GM12878 (cell line): ENCODE data around the gene PCDHGA6. TPM values are rescaled to one million over a fixed set of nuclear protein-coding genes. Genes with fewer than 3 reads are reported as not detected.

ENCODE experiments used
- ATAC-seq: fragments of 200-7000 bp; cut with Tn5 transposase; 3 replicates; pipeline ENCODE4 v1.9.1; 2020; ENCODE audit warnings: mild to moderate bottlenecking, moderate library complexity
- BruUV-seq: library from RNA; stranded (reverse); fragments of 400-500 nt; replicated peaks from 2 replicates; lab custom pipeline; 2021; lab: Mats Ljungman, UMichigan
- CTCF ChIA-PET: fragments of 300-600 bp; sonication (Branson Sonifier 250); formaldehyde crosslinking; extraction: SDS; loops from one replicate; lab custom pipeline; 2021; ENCODE audit warnings: inconsistent platforms; lab: Yijun Ruan, JAX
- POLR2A ChIA-PET: fragments of 350-600 bp; formaldehyde crosslinking; extraction: SDS; loops from one replicate; lab custom pipeline; 2021; ENCODE audit warnings: inconsistent platforms; lab: Charles Lee
- RAD21 ChIA-PET: fragments of 300-600 bp; sonication (Branson Sonifier 250); formaldehyde crosslinking; loops from one replicate; lab custom pipeline; 2023; ENCODE audit warnings: antibody characterized with exemption; ENCODE audit not compliant: unreplicated experiment; lab: Charles Lee
- SMC1A ChIA-PET: fragments of 300-600 bp; sonication (Branson Sonifier 250); formaldehyde crosslinking; loops from one replicate; lab custom pipeline; 2023; ENCODE audit not compliant: unreplicated experiment, uncharacterized antibody; lab: Charles Lee
- DNase-seq: peaks from one replicate; pipeline ENCODE4 v3.0.0-alpha.2; 2011; ENCODE audit warnings: low read depth, low spot score
- FAIRE-seq: peaks from 3 replicates; lab custom pipeline; 2011; peaks lifted over from hg19 to GRCh38; lab: Jason Lieb, UNC
- H2AFZ ChIP-seq: 2 replicates; pipeline ENCODE4 v1.6.0; 2011; ENCODE audit warnings: low read depth, low read length, control low read depth; ENCODE audit not compliant: control insufficient read depth
- H3K27ac ChIP-seq: 2 replicates; pipeline ENCODE4 v1.5.1; 2011; ENCODE audit warnings: control low read depth; ENCODE audit not compliant: control insufficient read depth, insufficient read depth
- H3K27me3 ChIP-seq, 2 experiments: replicated peaks in 1 of 2; 2 replicates each; pipeline versions ENCODE4 v1.6.0 to v1.6.1; 2011; ENCODE audit warnings: low read length in 1 of 2; ENCODE audit not compliant: control insufficient read depth in 2 of 2, insufficient read depth in 2 of 2
- H3K36me3 ChIP-seq, 2 experiments: 2 replicates each; pipeline ENCODE4 v1.5.1; 2011; ENCODE audit warnings: low read length in 1 of 2; ENCODE audit not compliant: control insufficient read depth in 2 of 2, insufficient read depth in 2 of 2
- H3K4me1 ChIP-seq: 2 replicates; pipeline ENCODE4 v1.6.1; 2011; ENCODE audit warnings: mild to moderate bottlenecking, low read length, moderate library complexity, mixed read lengths; ENCODE audit not compliant: control insufficient read depth, insufficient read depth
- H3K4me2 ChIP-seq: 2 replicates; pipeline ENCODE4 v1.6.0; 2011; ENCODE audit warnings: control low read depth; ENCODE audit not compliant: control insufficient read depth, insufficient read depth
- H3K4me3 ChIP-seq: fragments of 200-600 bp; sonication (generic); 2 replicates; pipeline ENCODE4 v1.5.1; 2016
- H3K79me2 ChIP-seq: 2 replicates; pipeline ENCODE4 v1.6.0; 2011; ENCODE audit warnings: low read length; ENCODE audit not compliant: control insufficient read depth, insufficient read depth
- H3K9ac ChIP-seq: 2 replicates; pipeline ENCODE4 v1.8.0; 2011; ENCODE audit warnings: low read length, control low read depth, mixed read lengths; ENCODE audit not compliant: control insufficient read depth, insufficient read depth
- H3K9me3 ChIP-seq: replicated peaks from 3 replicates; pipeline ENCODE4 v1.5.1; 2011; ENCODE audit warnings: mild to moderate bottlenecking, low read length; ENCODE audit not compliant: control insufficient read depth, insufficient read depth
- H4K20me1 ChIP-seq: 2 replicates; pipeline ENCODE4 v1.6.0; 2011; ENCODE audit not compliant: control insufficient read depth, insufficient read depth
- CBX3 ChIP-seq: fragments of 200-600 bp; sonication (generic); IDR thresholded peaks from 2 replicates; pipeline ENCODE4 v1.6.1; 2016; ENCODE audit warnings: low read depth, borderline replicate concordance
- CEBPB ChIP-seq, 2 experiments: fragments of 150-350 bp in 1 of 2; IDR thresholded peaks; 2 replicates each; pipeline ENCODE4 v1.6.1; 2012 to 2014; ENCODE audit warnings: low read depth in 2 of 2, low read length in 2 of 2, borderline replicate concordance in 1 of 2, inconsistent platforms in 1 of 2
- E2F8 ChIP-seq: fragments of 450-650 bp; IDR thresholded peaks from 2 replicates; pipeline ENCODE4 v1.6.1; 2018; ENCODE audit warnings: mild to moderate bottlenecking, low read depth, moderate library complexity; ENCODE audit not compliant: partially characterized antibody
- EED ChIP-seq: sonication (generic); IDR thresholded peaks from 2 replicates; pipeline ENCODE4 v1.6.1; 2016; ENCODE audit warnings: antibody characterized with exemption, low read depth
- MTA2 ChIP-seq: fragments of 450-650 bp; IDR thresholded peaks from 2 replicates; pipeline ENCODE4 v1.6.1; 2016; ENCODE audit warnings: low read depth, mild to moderate bottlenecking, moderate library complexity
- POLR2AphosphoS5 ChIP-seq: IDR thresholded peaks from 2 replicates; pipeline ENCODE4 v1.6.1; 2011; ENCODE audit warnings: mild to moderate bottlenecking, low read length, inconsistent platforms
- RUNX3 ChIP-seq: IDR thresholded peaks from 2 replicates; pipeline ENCODE4 v1.6.1; 2012; ENCODE audit warnings: low read length, inconsistent platforms
- YBX1 ChIP-seq: fragments of 450-650 bp; IDR thresholded peaks from 2 replicates; pipeline ENCODE4 v1.6.1; 2016; ENCODE audit warnings: antibody characterized with exemption
- ZNF24 ChIP-seq: fragments of 450-650 bp; IDR thresholded peaks from 2 replicates; pipeline ENCODE4 v1.6.1; 2017; ENCODE audit warnings: antibody characterized with exemption, mild to moderate bottlenecking
- WGBS: methylation state at CpG from one replicate; pipeline ENCODE4 v1.1.6; 2016; ENCODE audit warnings: low lambda C conversion rate; ENCODE audit not compliant: insufficient replicate concordance, insufficient coverage; ENCODE audit errors: missing lambda C conversion rate; 5-methylcytosine and 5-hydroxymethylcytosine counted together
- in situ Hi-C: fragments of 300-500 bp; cut with MboI; formaldehyde crosslinking; loops from 9 replicates; pipeline ENCODE4 v1.14.3; 2018; ENCODE audit warnings: mixed read lengths
- intact Hi-C: fragments of 100-400 bp; cut with micrococcal nuclease; formaldehyde crosslinking; loops from one replicate; pipeline ENCODE4 v1.14.2; 2022; ENCODE audit not compliant: unreplicated experiment
- polyA plus RNA-seq, 11 experiments: library from polyadenylated mRNA; depleted of rRNA in 4 of 11; unstranded in 6 of 11; stranded (reverse) in 5 of 11; fragments of >200 nt; fragmentation: Nextera tagmentation in 4 of 11; fragmentation: Illumina TruSeq in 1 of 11; extraction: Ambion mirVana in 4 of 11; extraction: Trizol in 1 of 11; gene quantifications; 1 replicate in 1 of 11; 2 replicates in 10 of 11; pipeline versions ENCODE4 v1.2.1 to v1.2.3, GENCODE V29; 2011 to 2016; ENCODE audit warnings: inconsistent platforms in 2 of 11, missing spikeins in 2 of 11, low read depth in 1 of 11
- total RNA-seq, 4 experiments: library from RNA; depleted of rRNA in 3 of 4; stranded (reverse); fragments of >200 nt in 3 of 4; fragmentation: Illumina TruSeq in 1 of 4; extraction: Trizol in 1 of 4; gene quantifications; 2 replicates each; pipeline versions ENCODE4 v1.2.1 to v1.2.3, GENCODE V29; 2013 to 2021
- TF ChIP-seq, protein P1 (sequence below): fragments of 150-350 bp; IDR thresholded peaks from 2 replicates; pipeline ENCODE4 v1.6.1; 2014; ENCODE audit warnings: mild to moderate bottlenecking, low read depth, low read length

PCDHGA6 gene
- total and polyA plus RNA-seq, 10 of the 15 experiments (the other 5 are each of a cell fraction or from before 2014, with no cell fraction given), result 0.04 to 0.60 (median 0.15) TPM; not detected in 3

- POLR2A ChIA-PET, result no interaction called here
- no peaks in the 10 kb centered on the region for H3K4me1 ChIP-seq
- H3K27ac ChIP-seq, result no peak overlapping the region
- H2AFZ ChIP-seq, result no peak overlapping the region
- ATAC-seq (no peak), FAIRE-seq (no peak), DNase-seq (no peak)
- H3K36me3 ChIP-seq, result no peaks in the 10 kb centered on the region
- H4K20me1 ChIP-seq, result no peaks in the 10 kb centered on the region
- H3K27me3 ChIP-seq, result no peaks in the 10 kb centered on the region
- H3K9me3 ChIP-seq, result peaks cover 21% of the 10 kb centered on the region
- no peak overlapping the region for H3K9ac ChIP-seq
- H3K4me2 ChIP-seq, result no peak overlapping the region
- CTCF ChIA-PET, result interaction anchor here (0.6 to 1.7 kb wide), 6 partner anchors 9 to 736 kb away, joined by 3 to 8 read pairs (median 3); partner anchors contain the start of genes PCDHGA10 and PCDHGA12
- SMC1A ChIA-PET, result interaction anchor here (0.7 to 1.4 kb wide), 2 partner anchors 9 to 33 kb away, joined by 3 to 4 read pairs; partner anchors contain the start of genes PCDHGA10 and PCDHGB3
- H3K79me2 ChIP-seq, result no peaks in the 10 kb centered on the region
- BruUV-seq, result no TSS peak
- RAD21 ChIA-PET, result no interaction called here
- intact Hi-C loops (no loop called here), in situ Hi-C loops (no loop called here)
- TF ChIP-seq YBX1, result no peak
- no peak for TF ChIP-seq ZNF24
- TF ChIP-seq RUNX3, result no peak
- no peak for TF ChIP-seq POLR2AphosphoS5
- no peak for TF ChIP-seq EED
- no peak for TF ChIP-seq CBX3
- no peak for TF ChIP-seq MTA2
- TF ChIP-seq CEBPB (IDR thresholded peaks at IDR 0.05; ENCODE audit: borderline replicate concordance in 1 of 2, low read depth in 2 of 2, low read length in 2 of 2), result no peak
- TF ChIP-seq, protein P1, sequence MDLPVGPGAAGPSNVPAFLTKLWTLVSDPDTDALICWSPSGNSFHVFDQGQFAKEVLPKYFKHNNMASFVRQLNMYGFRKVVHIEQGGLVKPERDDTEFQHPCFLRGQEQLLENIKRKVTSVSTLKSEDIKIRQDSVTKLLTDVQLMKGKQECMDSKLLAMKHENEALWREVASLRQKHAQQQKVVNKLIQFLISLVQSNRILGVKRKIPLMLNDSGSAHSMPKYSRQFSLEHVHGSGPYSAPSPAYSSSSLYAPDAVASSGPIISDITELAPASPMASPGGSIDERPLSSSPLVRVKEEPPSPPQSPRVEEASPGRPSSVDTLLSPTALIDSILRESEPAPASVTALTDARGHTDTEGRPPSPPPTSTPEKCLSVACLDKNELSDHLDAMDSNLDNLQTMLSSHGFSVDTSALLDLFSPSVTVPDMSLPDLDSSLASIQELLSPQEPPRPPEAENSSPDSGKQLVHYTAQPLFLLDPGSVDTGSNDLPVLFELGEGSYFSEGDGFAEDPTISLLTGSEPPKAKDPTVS, result no peak
- no peak for TF ChIP-seq E2F8
- no peak overlapping the region for H3K4me3 ChIP-seq
- 74% methylated on average over 22 of the region's 22 CpGs for whole genome bisulfite sequencing
Observed at GRCh38 chr5:141403387-141403786, 29.7 kb downstream of the PCDHGA6 start.
